GM10248 (cell line): Measurements from ENCODE around the gene DSCAM.

Source experiments
- CTCF ChIA-PET: fragments of 300-600 bp; sonication (Branson Sonifier 250); formaldehyde crosslinking; extraction: SDS; loops from one replicate; lab custom pipeline; 2021; ENCODE audit warnings: antibody characterized with exemption; lab: Yijun Ruan, JAX
- POLR2A ChIA-PET: fragments of 350-650 bp; sonication (Branson Sonifier 250); formaldehyde crosslinking; extraction: SDS; loops from one replicate; lab custom pipeline; 2020; ENCODE audit warnings: antibody characterized with exemption; lab: Yijun Ruan, JAX
- DNase-seq: peaks from one replicate; pipeline ENCODE4 v3.0.0; 2012; ENCODE audit errors: extremely low spot score
- CTCF ChIP-seq: IDR thresholded peaks from 2 replicates; pipeline ENCODE4 v1.5.1; 2012; ENCODE audit warnings: mild to moderate bottlenecking, low read depth; ENCODE audit errors: extremely low read depth, missing control alignments, control extremely low read depth

Gene DSCAM

GRCh38 chr21:40699366-40699765 is 147.6 kb downstream of the DSCAM start:
- ChIA-PET CTCF (no interaction called here), POLR2A (no interaction called here)
- DNase-seq: no peak
- TF ChIP-seq CTCF: no peak

GRCh38 chr21:40696246-40696645 is 150.7 kb downstream of the DSCAM start:
- POLR2A ChIA-PET: no interaction called here
- TF ChIP-seq CTCF: no peak
- CTCF ChIA-PET: no interaction called here
- no peak for DNase-seq

GRCh38 chr21:40689840-40690360 is 157.1 kb downstream of the DSCAM start:
- POLR2A ChIA-PET: no interaction called here
- DNase-seq: no peak
- no peak for TF ChIP-seq CTCF
- CTCF ChIA-PET: no interaction called here

- no peak for TF ChIP-seq CTCF
- POLR2A ChIA-PET: no interaction called here
- no peak for DNase-seq
- CTCF ChIA-PET: interaction anchor here (1.0 kb wide), 1 partner anchor 20 kb away, joined by 3 read pairs; no protein-coding TSS in a partner anchor
These were observed 157.7 kb downstream of the DSCAM start for GRCh38 chr21:40689217-40689616.

GRCh38 chr21:40688106-40688864 is 158.7 kb downstream of the DSCAM start:
- ChIA-PET POLR2A (no interaction called here), CTCF (interaction anchor here (1.0 to 1.3 kb wide), 2 partner anchors 14 to 19 kb away, joined by 3 read pairs; no protein-coding TSS in a partner anchor)
- TF ChIP-seq CTCF: no peak
- no peak for DNase-seq

- DNase-seq: no peak
- POLR2A ChIA-PET: no interaction called here
- CTCF ChIA-PET: interaction anchor here (1.3 kb wide), 1 partner anchor 13 kb away, joined by 3 read pairs; no protein-coding TSS in a partner anchor
- TF ChIP-seq CTCF: no peak
These were observed 159.3 kb downstream of the DSCAM start for GRCh38 chr21:40687625-40688024.
